GM21360 (cell line): ENCODE data around the gene CLEC20A.

Source experiments
- ATAC-seq: cut with Tn5 transposase; IDR thresholded peaks from one replicate; pipeline ENCODE4 v1.9.1; 2021; ENCODE audit warnings: mild to moderate bottlenecking, moderate library complexity; ENCODE audit not compliant: unreplicated experiment

The CLEC20A gene

GRCh38 chr1:178496410-178497135, at the start of gene CLEC20A:
CLEC20A (minus strand) TSS chr1:178496964; CDS start chr1:178496939, 25 bp downstream.
- no peak for ATAC-seq

- no peak for ATAC-seq
Observed at GRCh38 chr1:178544531-178544930, 47.8 kb upstream of the CLEC20A start.

- peak; percentile 27 for ATAC-seq
Observed at GRCh38 chr1:178543290-178543607, 46.5 kb upstream of the CLEC20A start.

GRCh38 chr1:178542554-178543289, 46.0 kb upstream of the CLEC20A start:
- ATAC-seq, result peak; percentile 78

- peak; percentile 42 for ATAC-seq
Observed at GRCh38 chr1:178541829-178542553, 45.2 kb upstream of the CLEC20A start.

GRCh38 chr1:178541379-178541778, 44.6 kb upstream of the CLEC20A start:
- ATAC-seq, result no peak

GRCh38 chr1:178540646-178541045, 43.9 kb upstream of the CLEC20A start:
- ATAC-seq, result no peak

- ATAC-seq, result no peak
Observed at GRCh38 chr1:178540204-178540603, 43.4 kb upstream of the CLEC20A start.

- no peak for ATAC-seq
Observed at GRCh38 chr1:178539291-178539690, 42.5 kb upstream of the CLEC20A start.

GRCh38 chr1:178538192-178538916, 41.6 kb upstream of the CLEC20A start:
- no peak for ATAC-seq

GRCh38 chr1:178537382-178538090, 40.8 kb upstream of the CLEC20A start:
- no peak for ATAC-seq

- ATAC-seq, result no peak
Observed at GRCh38 chr1:178536844-178537371, 40.1 kb upstream of the CLEC20A start.

- no peak for ATAC-seq
Observed at GRCh38 chr1:178536329-178536728, 39.6 kb upstream of the CLEC20A start.

- no peak for ATAC-seq
Observed at GRCh38 chr1:178534137-178534868, 37.5 kb upstream of the CLEC20A start.

- ATAC-seq, result no peak
Observed at GRCh38 chr1:178533121-178533946, 36.6 kb upstream of the CLEC20A start.

GRCh38 chr1:178532392-178532791, 35.6 kb upstream of the CLEC20A start:
- ATAC-seq, result peak; percentile 88

- no peak for ATAC-seq
Observed at GRCh38 chr1:178531887-178532286, 35.1 kb upstream of the CLEC20A start.

- ATAC-seq, result no peak
Observed at GRCh38 chr1:178530502-178530901, 33.7 kb upstream of the CLEC20A start.

GRCh38 chr1:178530037-178530402, 33.3 kb upstream of the CLEC20A start:
- ATAC-seq, result no peak
